ENCODE results near the gene JAZF1. TPM values are rescaled to one million over a fixed set of nuclear protein-coding genes. Genes with fewer than 3 reads are reported as not detected.

The JAZF1 gene
- total RNA-seq, 3 donors from 2014 or later: 8.6 to 27.4 (median 10.5) TPM

DNA sequence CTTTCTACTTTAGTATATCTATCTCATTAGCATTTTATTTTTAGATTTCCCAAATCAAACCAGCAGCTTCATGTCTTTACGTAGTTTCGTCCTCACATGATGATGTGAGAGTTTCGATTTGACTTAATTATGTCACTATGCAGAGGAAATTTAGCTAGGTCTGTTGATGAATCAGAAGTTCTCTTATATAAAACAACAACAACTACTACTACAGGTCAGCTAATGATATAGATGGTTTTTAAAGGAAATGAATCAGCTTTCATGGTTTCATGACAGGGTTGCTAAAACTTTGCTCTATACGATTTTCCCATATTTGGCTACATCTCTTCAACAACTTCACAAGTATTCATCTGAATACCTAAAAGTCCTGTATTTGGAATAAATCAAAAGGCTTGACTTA lies 28.6 kb downstream of the JAZF1 start:
- no peak for DNase-seq (ENCODE audit: low spot score in 2 of 2)
- intact Hi-C loops (cut with DNase I; ENCODE audit: low total_unique reads): no loop called here
- H3K27ac ChIP-seq: no peak overlapping the region
- peaks cover 0 to 3% of the 10 kb centered on the region in 2 donors for H3K4me1 ChIP-seq
- H3K4me3 ChIP-seq: no peak overlapping the region
- H3K27me3 ChIP-seq: no peaks in the 10 kb centered on the region
- TF ChIP-seq POLR2AphosphoS5 (IDR thresholded peaks at IDR 0.05): no peak
- no peak for TF ChIP-seq POLR2A (IDR thresholded peaks at IDR 0.05)
- TF ChIP-seq, protein P1, sequence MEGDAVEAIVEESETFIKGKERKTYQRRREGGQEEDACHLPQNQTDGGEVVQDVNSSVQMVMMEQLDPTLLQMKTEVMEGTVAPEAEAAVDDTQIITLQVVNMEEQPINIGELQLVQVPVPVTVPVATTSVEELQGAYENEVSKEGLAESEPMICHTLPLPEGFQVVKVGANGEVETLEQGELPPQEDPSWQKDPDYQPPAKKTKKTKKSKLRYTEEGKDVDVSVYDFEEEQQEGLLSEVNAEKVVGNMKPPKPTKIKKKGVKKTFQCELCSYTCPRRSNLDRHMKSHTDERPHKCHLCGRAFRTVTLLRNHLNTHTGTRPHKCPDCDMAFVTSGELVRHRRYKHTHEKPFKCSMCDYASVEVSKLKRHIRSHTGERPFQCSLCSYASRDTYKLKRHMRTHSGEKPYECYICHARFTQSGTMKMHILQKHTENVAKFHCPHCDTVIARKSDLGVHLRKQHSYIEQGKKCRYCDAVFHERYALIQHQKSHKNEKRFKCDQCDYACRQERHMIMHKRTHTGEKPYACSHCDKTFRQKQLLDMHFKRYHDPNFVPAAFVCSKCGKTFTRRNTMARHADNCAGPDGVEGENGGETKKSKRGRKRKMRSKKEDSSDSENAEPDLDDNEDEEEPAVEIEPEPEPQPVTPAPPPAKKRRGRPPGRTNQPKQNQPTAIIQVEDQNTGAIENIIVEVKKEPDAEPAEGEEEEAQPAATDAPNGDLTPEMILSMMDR (IDR thresholded peaks at IDR 0.05): no peak
- no peaks in the 10 kb centered on the region for H3K9me3 ChIP-seq
- H3K36me3 ChIP-seq: no peaks in the 10 kb centered on the region

DNA sequence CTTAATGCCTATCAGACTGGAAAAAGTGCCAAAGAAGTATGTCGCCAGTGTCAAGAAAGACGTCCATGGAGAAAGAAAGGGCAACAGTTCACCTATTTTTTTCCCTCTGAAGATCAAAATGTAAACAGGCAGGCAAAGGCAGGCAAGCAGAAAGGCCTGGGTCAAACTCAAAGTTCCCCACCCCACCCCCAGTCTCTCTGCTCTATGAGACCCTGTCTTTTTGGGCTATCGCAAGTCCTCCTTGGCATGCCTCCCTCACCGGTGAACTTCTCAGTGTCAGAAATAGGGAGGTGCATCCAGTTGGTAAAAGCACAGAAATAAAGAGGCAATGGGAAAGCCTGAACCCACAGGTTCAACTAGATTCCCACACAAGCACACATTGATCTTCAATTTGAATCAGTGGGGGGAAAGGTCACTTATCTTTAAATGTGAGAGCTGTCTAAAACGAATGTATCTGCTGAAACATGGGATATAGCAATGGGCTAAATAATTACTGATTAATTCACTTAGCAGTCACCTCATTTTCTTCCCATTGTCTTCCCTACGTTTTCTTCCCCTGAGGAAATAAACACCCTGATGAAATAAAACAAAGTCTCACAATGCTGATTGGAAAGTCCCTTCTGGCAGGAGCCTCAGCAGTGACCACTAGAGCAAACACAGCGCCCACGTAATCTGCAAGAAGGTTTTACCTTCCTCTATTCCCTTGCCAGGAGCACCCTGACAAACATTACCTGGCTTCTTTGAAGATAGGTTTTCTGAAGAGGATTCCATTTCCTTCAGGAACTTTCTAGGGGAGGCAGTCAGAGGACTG lies 31.1 kb downstream of the JAZF1 start:
- no peaks in the 10 kb centered on the region for H3K9me3 ChIP-seq

DNA sequence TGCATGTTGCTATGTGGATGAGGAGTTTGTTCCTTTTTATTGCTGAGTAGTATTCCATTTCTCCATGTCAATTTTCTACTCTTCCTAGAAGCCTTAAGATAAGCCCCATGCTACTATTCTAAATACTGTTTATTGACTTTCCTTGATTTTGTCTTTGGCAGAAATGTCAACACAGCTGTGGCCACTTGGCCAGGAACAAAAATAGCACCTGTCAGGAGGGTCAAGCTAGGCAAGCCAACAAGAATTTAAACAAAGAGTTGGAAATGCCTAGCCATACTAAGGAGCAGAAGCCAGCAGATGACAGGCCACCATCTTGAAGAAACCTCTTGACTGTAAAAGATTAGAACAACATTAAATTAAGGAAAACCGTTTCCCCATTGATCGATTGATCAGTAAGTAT lies 34.7 kb downstream of the JAZF1 start:
- DNase-seq (ENCODE audit: low spot score in 2 of 2): no peak
- H3K4me1 ChIP-seq: no peaks in the 10 kb centered on the region
- no peak overlapping the region for H3K4me3 ChIP-seq
- H3K27ac ChIP-seq: no peak overlapping the region
- intact Hi-C loops (cut with DNase I; ENCODE audit: low total_unique reads): no loop called here
- TF ChIP-seq, protein P1 (IDR thresholded peaks at IDR 0.05): no peak
- TF ChIP-seq POLR2A (IDR thresholded peaks at IDR 0.05): no peak
- no peak for TF ChIP-seq POLR2AphosphoS5 (IDR thresholded peaks at IDR 0.05)
- no peaks in the 10 kb centered on the region for H3K9me3 ChIP-seq
- no peaks in the 10 kb centered on the region for H3K36me3 ChIP-seq
- H3K27me3 ChIP-seq: no peaks in the 10 kb centered on the region

More for the DNA sequence above, 31.1 kb downstream of the JAZF1 start:
- Histone ChIP-seq H3K4me3 (no peak overlapping the region), H3K4me1 (peaks cover 0 to 3% of the 10 kb centered on the region in 2 donors), H3K27me3 (no peaks in the 10 kb centered on the region), H3K27ac (no peak overlapping the region), H3K36me3 (no peaks in the 10 kb centered on the region)
- no peak for TF ChIP-seq POLR2A (IDR thresholded peaks at IDR 0.05)
- no peak for TF ChIP-seq POLR2AphosphoS5 (IDR thresholded peaks at IDR 0.05)
- TF ChIP-seq, protein P1 (IDR thresholded peaks at IDR 0.05): no peak
- intact Hi-C loops (cut with DNase I; ENCODE audit: low total_unique reads): no loop called here
- no peak for DNase-seq (ENCODE audit: low spot score in 2 of 2)

DNA sequence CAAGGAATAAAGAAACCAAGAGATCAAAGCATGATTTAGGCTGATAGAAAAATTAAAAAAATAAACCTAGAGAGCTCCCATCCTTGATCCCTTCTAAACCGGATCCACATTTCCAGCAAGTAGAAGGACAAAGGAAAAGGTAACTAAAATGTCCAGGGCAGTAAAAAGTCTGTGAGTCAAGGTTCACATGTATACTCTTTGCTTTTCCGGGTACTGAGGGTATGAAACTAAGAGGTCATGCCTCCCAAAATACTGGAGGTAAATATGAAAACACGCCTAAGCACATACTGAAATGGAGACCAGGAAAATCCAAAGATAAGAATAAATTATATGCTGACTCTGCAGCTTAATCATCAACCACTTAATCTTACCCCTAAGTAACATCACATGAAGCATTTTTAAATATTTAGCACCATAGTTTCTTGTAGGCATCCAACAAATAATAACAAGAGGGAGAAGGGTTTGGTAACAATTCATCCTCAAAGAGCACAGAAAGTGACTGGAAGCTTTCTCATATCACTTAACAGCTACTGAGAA lies 35.4 kb downstream of the JAZF1 start:
- intact Hi-C loops (cut with DNase I; ENCODE audit: low total_unique reads): no loop called here
- TF ChIP-seq, protein P1 (IDR thresholded peaks at IDR 0.05): no peak
- TF ChIP-seq POLR2AphosphoS5 (IDR thresholded peaks at IDR 0.05) (no peak), POLR2A (IDR thresholded peaks at IDR 0.05) (no peak)
- Histone ChIP-seq H3K4me1 (no peaks in the 10 kb centered on the region), H3K4me3 (no peak overlapping the region), H3K9me3 (no peaks in the 10 kb centered on the region), H3K36me3 (no peaks in the 10 kb centered on the region), H3K27ac (no peak overlapping the region), H3K27me3 (no peaks in the 10 kb centered on the region)
- no peak for DNase-seq (ENCODE audit: low spot score in 2 of 2)

DNA sequence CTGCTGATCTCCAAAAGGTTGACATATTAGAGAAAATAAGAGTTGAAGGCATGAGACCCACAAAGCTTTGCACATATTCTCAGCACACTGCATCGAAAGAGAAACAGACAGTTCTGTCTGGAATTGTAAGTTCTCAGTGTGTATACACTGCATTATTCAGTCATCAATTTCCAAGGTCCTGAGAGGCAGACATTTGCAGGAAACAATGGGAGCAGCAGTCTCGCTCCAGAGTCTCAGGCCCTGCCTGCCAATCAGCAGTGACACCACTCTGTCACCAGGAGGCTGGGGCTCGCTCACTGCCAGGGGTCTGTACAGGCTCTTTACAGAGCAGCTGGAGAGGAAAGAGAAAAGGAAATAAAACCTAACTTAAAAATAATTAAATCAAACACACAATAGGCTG lies 36.3 kb downstream of the JAZF1 start:
- H3K4me3 ChIP-seq: no peak overlapping the region
- H3K9me3 ChIP-seq: no peaks in the 10 kb centered on the region
- no peaks in the 10 kb centered on the region for H3K27me3 ChIP-seq
- TF ChIP-seq POLR2A (IDR thresholded peaks at IDR 0.05) (no peak), POLR2AphosphoS5 (IDR thresholded peaks at IDR 0.05) (no peak)
- TF ChIP-seq, protein P1 (IDR thresholded peaks at IDR 0.05): no peak
- H3K27ac ChIP-seq: no peak overlapping the region
- intact Hi-C loops (cut with DNase I; ENCODE audit: low total_unique reads): no loop called here
- H3K4me1 ChIP-seq: no peaks in the 10 kb centered on the region
- no peak for DNase-seq (ENCODE audit: low spot score in 2 of 2)
- H3K36me3 ChIP-seq: no peaks in the 10 kb centered on the region

All from breast epithelium (tissue), 4 donors.